ENCODE data around the gene UBXN7. TPM values are rescaled to one million over a fixed set of nuclear protein-coding genes. Genes with fewer than 3 reads are reported as not detected.

The UBXN7 gene
- total RNA-seq, 1 experiment from 2014 or later: 61.7 TPM

DNA sequence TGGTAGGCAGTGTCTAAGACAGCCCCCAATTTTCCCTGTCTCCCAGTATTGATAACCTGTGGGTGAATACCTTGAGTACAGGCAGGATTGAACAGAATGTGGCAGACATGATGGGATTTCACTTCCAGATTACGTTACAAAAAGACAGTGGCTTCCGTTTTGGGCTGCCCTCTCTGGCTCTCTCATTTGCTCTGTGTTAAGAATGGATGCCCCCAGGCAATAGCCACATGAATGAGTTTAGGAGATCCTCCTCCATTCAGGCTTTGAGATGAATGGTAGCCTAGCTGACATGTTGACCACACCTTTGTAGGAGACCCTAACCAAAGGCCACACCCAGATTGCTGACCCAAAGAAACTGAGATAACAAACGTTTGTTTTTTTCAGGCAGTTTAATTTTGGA, 34.3 kb downstream of the UBXN7 start:
- TF ChIP-seq, protein P1, sequence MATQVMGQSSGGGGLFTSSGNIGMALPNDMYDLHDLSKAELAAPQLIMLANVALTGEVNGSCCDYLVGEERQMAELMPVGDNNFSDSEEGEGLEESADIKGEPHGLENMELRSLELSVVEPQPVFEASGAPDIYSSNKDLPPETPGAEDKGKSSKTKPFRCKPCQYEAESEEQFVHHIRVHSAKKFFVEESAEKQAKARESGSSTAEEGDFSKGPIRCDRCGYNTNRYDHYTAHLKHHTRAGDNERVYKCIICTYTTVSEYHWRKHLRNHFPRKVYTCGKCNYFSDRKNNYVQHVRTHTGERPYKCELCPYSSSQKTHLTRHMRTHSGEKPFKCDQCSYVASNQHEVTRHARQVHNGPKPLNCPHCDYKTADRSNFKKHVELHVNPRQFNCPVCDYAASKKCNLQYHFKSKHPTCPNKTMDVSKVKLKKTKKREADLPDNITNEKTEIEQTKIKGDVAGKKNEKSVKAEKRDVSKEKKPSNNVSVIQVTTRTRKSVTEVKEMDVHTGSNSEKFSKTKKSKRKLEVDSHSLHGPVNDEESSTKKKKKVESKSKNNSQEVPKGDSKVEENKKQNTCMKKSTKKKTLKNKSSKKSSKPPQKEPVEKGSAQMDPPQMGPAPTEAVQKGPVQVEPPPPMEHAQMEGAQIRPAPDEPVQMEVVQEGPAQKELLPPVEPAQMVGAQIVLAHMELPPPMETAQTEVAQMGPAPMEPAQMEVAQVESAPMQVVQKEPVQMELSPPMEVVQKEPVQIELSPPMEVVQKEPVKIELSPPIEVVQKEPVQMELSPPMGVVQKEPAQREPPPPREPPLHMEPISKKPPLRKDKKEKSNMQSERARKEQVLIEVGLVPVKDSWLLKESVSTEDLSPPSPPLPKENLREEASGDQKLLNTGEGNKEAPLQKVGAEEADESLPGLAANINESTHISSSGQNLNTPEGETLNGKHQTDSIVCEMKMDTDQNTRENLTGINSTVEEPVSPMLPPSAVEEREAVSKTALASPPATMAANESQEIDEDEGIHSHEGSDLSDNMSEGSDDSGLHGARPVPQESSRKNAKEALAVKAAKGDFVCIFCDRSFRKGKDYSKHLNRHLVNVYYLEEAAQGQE (IDR thresholded peaks at IDR 0.05; ENCODE audit: insufficient read depth in 1 of 2, low read depth in 2 of 2, low read length in 1 of 2): no peak
- TF ChIP-seq TCF7L2 (IDR thresholded peaks at IDR 0.05; ENCODE audit: low read depth, low read length): no peak
- no peak for TF ChIP-seq SIN3A (IDR thresholded peaks at IDR 0.05; ENCODE audit: borderline replicate concordance, insufficient read depth, low read depth, low read length)
- TF ChIP-seq POLR2AphosphoS5 (IDR thresholded peaks at IDR 0.05; ENCODE audit: low read depth, low read length): no peak
- TF ChIP-seq CTCF (IDR thresholded peaks at IDR 0.05): no peak
- ATAC-seq (no peak), DNase-seq (ENCODE audit: low read depth, low spot score) (no peak)
- intact Hi-C loops (cut with micrococcal nuclease; ENCODE audit: unreplicated experiment) (no loop called here), in situ Hi-C loops (cut with HindIII; ENCODE audit: low pct_unique_long_range_greater_than_20kb, low sequenced_read_pairs) (no loop called here)
- H3K4me3 ChIP-seq (ENCODE audit: low read depth in 2 of 2, low read length in 2 of 2): no peak overlapping the region
- POLR2A ChIA-PET: interaction anchor here (0.5 kb wide), 1 partner anchor 35 kb away, joined by 3 read pairs; no protein-coding TSS in a partner anchor
- H3K27ac ChIP-seq (ENCODE audit: low read length): no peak overlapping the region
- CTCF ChIA-PET: interaction anchor here (0.5 kb wide), 1 partner anchor 60 kb away, joined by 3 read pairs; no protein-coding TSS in a partner anchor
- no peaks in the 10 kb centered on the region for H3K36me3 ChIP-seq (ENCODE audit: control insufficient read depth, insufficient read depth, low read length)
- no peaks in the 10 kb centered on the region for H3K4me1 ChIP-seq (ENCODE audit: control insufficient read depth, insufficient read depth, low read length)
- H3K27me3 ChIP-seq (ENCODE audit: control insufficient read depth, insufficient read depth, low read length): no peaks in the 10 kb centered on the region
- H3K9me3 ChIP-seq (ENCODE audit: control insufficient read depth, insufficient read depth, low read depth, low read length): no peaks in the 10 kb centered on the region
- BruUV-seq (replicated peaks): TSS peak; percentile 53

DNA sequence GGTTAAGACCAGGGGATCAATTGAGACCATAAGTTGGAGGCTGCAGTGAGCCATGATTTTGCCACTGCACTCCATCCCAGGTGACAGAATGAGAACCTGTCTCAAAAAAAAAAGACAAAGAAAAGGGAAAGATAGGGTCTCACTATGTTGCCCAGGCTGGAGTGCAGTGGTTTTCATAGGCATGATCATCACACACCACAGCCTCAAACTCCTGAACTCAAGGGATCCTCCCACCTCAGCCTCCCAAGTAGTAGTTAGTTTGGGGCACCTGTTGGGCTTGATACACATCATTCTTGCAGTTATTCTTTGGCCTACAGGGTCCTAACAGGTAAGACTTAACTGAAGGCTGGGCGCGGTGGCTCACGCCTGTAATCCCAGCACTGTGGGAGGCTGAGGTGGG, 42.1 kb downstream of the UBXN7 start:
- Histone ChIP-seq H3K9me3 (ENCODE audit: control insufficient read depth, insufficient read depth, low read depth, low read length) (no peaks in the 10 kb centered on the region), H3K4me1 (ENCODE audit: control insufficient read depth, insufficient read depth, low read length) (no peaks in the 10 kb centered on the region), H3K27ac (ENCODE audit: low read length) (no peak overlapping the region), H3K4me3 (ENCODE audit: low read depth in 2 of 2, low read length in 2 of 2) (no peak overlapping the region), H3K36me3 (ENCODE audit: control insufficient read depth, insufficient read depth, low read length) (peaks cover 4% of the 10 kb centered on the region; the same call in 1 of the 2 replicates), H3K27me3 (ENCODE audit: control insufficient read depth, insufficient read depth, low read length) (no peaks in the 10 kb centered on the region)
- ChIA-PET POLR2A (no interaction called here), CTCF (no interaction called here)
- in situ Hi-C loops (cut with HindIII; ENCODE audit: low pct_unique_long_range_greater_than_20kb, low sequenced_read_pairs): no loop called here
- no peak for TF ChIP-seq SIN3A (IDR thresholded peaks at IDR 0.05; ENCODE audit: borderline replicate concordance, insufficient read depth, low read depth, low read length)
- TF ChIP-seq TCF7L2 (IDR thresholded peaks at IDR 0.05; ENCODE audit: low read depth, low read length): no peak
- TF ChIP-seq, protein P1 (IDR thresholded peaks at IDR 0.05; ENCODE audit: insufficient read depth in 1 of 2, low read depth in 2 of 2, low read length in 1 of 2): no peak
- TF ChIP-seq POLR2AphosphoS5 (IDR thresholded peaks at IDR 0.05; ENCODE audit: low read depth, low read length): no peak
- no peak for TF ChIP-seq CTCF (IDR thresholded peaks at IDR 0.05)
- intact Hi-C loops (cut with micrococcal nuclease; ENCODE audit: unreplicated experiment): no loop called here
- no peak for ATAC-seq
- no TSS peak for BruUV-seq (replicated peaks)
- DNase-seq (ENCODE audit: low read depth, low spot score): no peak
